ENCODE data around the gene SEMA6C. TPM values are rescaled to one million over a fixed set of nuclear protein-coding genes. Genes with fewer than 3 reads are reported as not detected.

The SEMA6C gene
- total and polyA plus RNA-seq, 4 donors, result 1.4 to 1.5 (median 1.4) TPM

GRCh38 chr1:151166505-151166956 is 20.1 kb upstream of the SEMA6C start:
- DNase-seq (ENCODE audit: low spot score), result no peak
- WGBS, result 7% methylated on average over 15 of the region's 15 CpGs
- Histone ChIP-seq H3K27ac (ENCODE audit: low read depth in 1 of 2, low read length in 2 of 2) (peak overlapping the region in 1 of 2 donors; percentile 74), H3K36me3 (ENCODE audit: control insufficient read depth in 4 of 4, insufficient read depth in 3 of 4, low read depth in 1 of 4, low read length in 3 of 4) (peaks cover 0 to 22% (median 3%) of the 10 kb centered on the region in 4 donors), H3K9me3 (ENCODE audit: control insufficient read depth in 4 of 4, low read length in 3 of 4) (no peaks in the 10 kb centered on the region), H3K4me1 (ENCODE audit: control insufficient read depth in 4 of 4, insufficient read depth in 4 of 4, low read length in 3 of 4) (peaks cover 3 to 31% (median 22%) of the 10 kb centered on the region in 4 donors), H3K4me3 (ENCODE audit: low read depth in 1 of 3, low read length in 3 of 3) (peak overlapping the region; percentile 56 to 99 (median 88)), H3K9ac (ENCODE audit: low read depth in 1 of 2, low read length in 2 of 2) (peak overlapping the region; percentile 70 to 90), H3K27me3 (ENCODE audit: control insufficient read depth in 4 of 4, insufficient read depth in 4 of 4, low read length in 3 of 4) (no peaks in the 10 kb centered on the region)
- TF ChIP-seq TAF1 (conservative IDR thresholded peaks at IDR 0.05) (no peak), GABPA (IDR thresholded peaks at IDR 0.05 in 1 of 2, conservative IDR thresholded peaks at IDR 0.05 in 1 of 2) (no peak), EGR1 (IDR thresholded peaks at IDR 0.05; ENCODE audit: low read depth in 2 of 2) (no peak), RXRA (IDR thresholded peaks at IDR 0.05) (no peak), FOXA1 (IDR thresholded peaks at IDR 0.05) (no peak), FOXA2 (IDR thresholded peaks at IDR 0.05) (no peak), HNF4G (IDR thresholded peaks at IDR 0.05) (no peak), ATF3 (IDR thresholded peaks at IDR 0.05) (no peak)

DNA sequence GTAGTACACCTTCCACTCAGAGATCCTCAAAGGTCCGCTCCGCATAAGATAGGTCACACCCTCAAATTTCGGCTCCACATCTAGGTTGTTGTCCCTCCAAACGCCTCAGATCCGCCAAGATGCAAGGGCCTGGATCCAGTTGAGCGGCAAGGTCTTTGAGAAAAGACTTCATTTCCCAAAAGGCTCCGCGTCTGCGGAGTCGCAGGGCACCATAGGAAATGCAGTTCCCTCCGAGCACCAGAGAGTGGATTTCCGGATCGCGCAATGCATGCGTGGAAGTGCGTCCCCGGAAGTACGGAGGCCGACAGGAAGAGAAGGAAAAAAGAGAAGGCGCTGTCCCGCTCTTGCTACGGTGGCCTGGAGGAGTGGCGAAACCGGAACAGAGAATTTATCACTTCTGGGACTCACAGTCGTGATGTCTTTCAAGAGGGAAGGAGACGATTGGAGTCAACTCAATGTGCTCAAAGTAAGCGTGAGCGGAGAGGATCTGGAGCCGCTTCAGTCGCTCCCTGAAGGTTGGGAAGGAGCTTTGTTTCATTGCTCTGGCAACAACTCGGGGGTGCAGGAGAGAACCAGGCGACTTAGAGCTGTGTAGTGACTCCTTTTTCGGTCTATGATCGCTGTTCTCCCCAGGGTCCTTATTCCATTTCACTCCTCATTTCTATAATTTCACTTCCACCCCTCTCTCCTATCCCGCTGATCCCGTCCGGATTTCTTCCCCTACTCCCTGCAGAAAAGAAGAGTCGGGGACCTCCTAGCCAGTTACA is 19.5 kb upstream of the SEMA6C start, which contains the start of the genes LYSMD1 and SCNM1:
Gene LYSMD1, minus strand, starts transcription at position 165 of the 767 bp plus-strand sequence. CDS start 644 bp downstream, outside the sequence.
Gene SCNM1, plus strand, starts transcription at position 407 of the 767 bp plus-strand sequence. Its CDS starts 9 bp downstream, at position 416.
- H3K27ac ChIP-seq (ENCODE audit: low read depth in 1 of 2, low read length in 2 of 2), result peak within 1 kb of the TSS; percentile 74 to 84
- peaks cover 0 to 20% (median 5%) of the 10 kb centered on the region in 4 donors for H3K36me3 ChIP-seq (ENCODE audit: control insufficient read depth in 4 of 4, insufficient read depth in 3 of 4, low read depth in 1 of 4, low read length in 3 of 4)
- H3K4me3 ChIP-seq (ENCODE audit: low read depth in 1 of 3, low read length in 3 of 3), result peak within 1 kb of the TSS; percentile 56 to 99 (median 88)
- DNase-seq (ENCODE audit: low spot score), result peak; percentile 96
- H3K27me3 ChIP-seq (ENCODE audit: control insufficient read depth in 4 of 4, insufficient read depth in 4 of 4, low read length in 3 of 4), result no peaks in the 10 kb centered on the region
- H3K9ac ChIP-seq (ENCODE audit: low read depth in 1 of 2, low read length in 2 of 2), result peak within 1 kb of the TSS; percentile 90 to 91
- under 1% methylated on average over 38 of the region's 38 CpGs for WGBS
- TF ChIP-seq FOXA1 (IDR thresholded peaks at IDR 0.05) (peak; percentile 68), SP1 (IDR thresholded peaks at IDR 0.05) (peak; percentile 88), HNF4A (conservative IDR thresholded peaks at IDR 0.05) (peak in 1 of 2 donors; percentile 41), CTCF (IDR thresholded peaks at IDR 0.05; ENCODE audit: low read depth, low read length, missing input control) (peak; percentile 14), FOXA2 (IDR thresholded peaks at IDR 0.05) (peak; percentile 45), RXRA (IDR thresholded peaks at IDR 0.05) (peak; percentile 67 to 82), EGR1 (IDR thresholded peaks at IDR 0.05; ENCODE audit: low read depth in 2 of 2) (peak; percentile 96 to 98), TAF1 (conservative IDR thresholded peaks at IDR 0.05) (peak; percentile 86), YY1 (IDR thresholded peaks at IDR 0.05) (peak; percentile 96), RAD21 (IDR thresholded peaks at IDR 0.05) (peak; percentile 48 to 55), GABPA (IDR thresholded peaks at IDR 0.05 in 1 of 2, conservative IDR thresholded peaks at IDR 0.05 in 1 of 2) (peak; percentile 89 to 99), MAX (IDR thresholded peaks at IDR 0.05) (peak; percentile 99), NR2F2 (IDR thresholded peaks at IDR 0.05) (peak; percentile 80), ATF3 (IDR thresholded peaks at IDR 0.05) (peak; percentile 87), HNF4G (IDR thresholded peaks at IDR 0.05) (peak; percentile 61), ZBTB33 (IDR thresholded peaks at IDR 0.05) (peak; percentile 98), JUND (IDR thresholded peaks at IDR 0.05) (peak; percentile 69 to 90)
- TF ChIP-seq, protein P1, sequence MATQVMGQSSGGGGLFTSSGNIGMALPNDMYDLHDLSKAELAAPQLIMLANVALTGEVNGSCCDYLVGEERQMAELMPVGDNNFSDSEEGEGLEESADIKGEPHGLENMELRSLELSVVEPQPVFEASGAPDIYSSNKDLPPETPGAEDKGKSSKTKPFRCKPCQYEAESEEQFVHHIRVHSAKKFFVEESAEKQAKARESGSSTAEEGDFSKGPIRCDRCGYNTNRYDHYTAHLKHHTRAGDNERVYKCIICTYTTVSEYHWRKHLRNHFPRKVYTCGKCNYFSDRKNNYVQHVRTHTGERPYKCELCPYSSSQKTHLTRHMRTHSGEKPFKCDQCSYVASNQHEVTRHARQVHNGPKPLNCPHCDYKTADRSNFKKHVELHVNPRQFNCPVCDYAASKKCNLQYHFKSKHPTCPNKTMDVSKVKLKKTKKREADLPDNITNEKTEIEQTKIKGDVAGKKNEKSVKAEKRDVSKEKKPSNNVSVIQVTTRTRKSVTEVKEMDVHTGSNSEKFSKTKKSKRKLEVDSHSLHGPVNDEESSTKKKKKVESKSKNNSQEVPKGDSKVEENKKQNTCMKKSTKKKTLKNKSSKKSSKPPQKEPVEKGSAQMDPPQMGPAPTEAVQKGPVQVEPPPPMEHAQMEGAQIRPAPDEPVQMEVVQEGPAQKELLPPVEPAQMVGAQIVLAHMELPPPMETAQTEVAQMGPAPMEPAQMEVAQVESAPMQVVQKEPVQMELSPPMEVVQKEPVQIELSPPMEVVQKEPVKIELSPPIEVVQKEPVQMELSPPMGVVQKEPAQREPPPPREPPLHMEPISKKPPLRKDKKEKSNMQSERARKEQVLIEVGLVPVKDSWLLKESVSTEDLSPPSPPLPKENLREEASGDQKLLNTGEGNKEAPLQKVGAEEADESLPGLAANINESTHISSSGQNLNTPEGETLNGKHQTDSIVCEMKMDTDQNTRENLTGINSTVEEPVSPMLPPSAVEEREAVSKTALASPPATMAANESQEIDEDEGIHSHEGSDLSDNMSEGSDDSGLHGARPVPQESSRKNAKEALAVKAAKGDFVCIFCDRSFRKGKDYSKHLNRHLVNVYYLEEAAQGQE (IDR thresholded peaks at IDR 0.05), result peak; percentile 88
- H3K4me1 ChIP-seq (ENCODE audit: control insufficient read depth in 4 of 4, insufficient read depth in 4 of 4, low read length in 3 of 4), result peaks cover 3 to 31% (median 22%) of the 10 kb centered on the region in 4 donors
- H3K9me3 ChIP-seq (ENCODE audit: control insufficient read depth in 4 of 4, low read length in 3 of 4), result no peaks in the 10 kb centered on the region

All from liver (tissue), 9 donors.